GM12892 (cell line): ENCODE results near the gene RAB30.

Source experiments
- POLR2A ChIP-seq: IDR thresholded peaks from 2 replicates; pipeline ENCODE4 v1.6.1; 2011; ENCODE audit warnings: low read depth, low read length, control low read depth
- TAF1 ChIP-seq: IDR thresholded peaks from 2 replicates; pipeline ENCODE4 v1.6.1; 2011; ENCODE audit warnings: low read depth, mild to moderate bottlenecking, control low read depth, low read length, borderline replicate concordance

DNA sequence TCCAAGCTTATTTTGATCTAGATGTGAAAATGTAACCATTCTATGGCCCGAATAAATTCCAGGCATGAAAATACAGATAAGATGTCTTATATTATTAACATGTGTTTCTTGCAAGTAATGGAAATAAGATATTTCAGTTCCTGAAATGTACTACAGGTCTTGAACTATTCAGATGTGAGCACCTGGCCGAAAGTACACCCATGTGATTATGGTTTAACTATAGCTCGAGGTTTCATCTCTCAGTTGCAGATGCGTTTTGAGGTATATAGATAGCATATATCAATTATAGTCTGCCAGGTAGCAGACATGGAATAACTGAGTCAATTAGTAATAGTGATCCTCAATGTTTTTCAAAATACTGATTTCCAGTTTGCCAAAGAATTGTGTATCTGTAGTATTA lies 101.9 kb downstream of the RAB30 start:
- TF ChIP-seq POLR2A: no peak
- no peak for TF ChIP-seq TAF1
